SU-DHL-6 (cell line): ENCODE results near the gene SDK1.

Source experiments
- H2AFZ ChIP-seq: fragments of 200-600 bp; sonication (generic); 2 replicates; pipeline ENCODE4 v1.6.1; 2014; ENCODE audit warnings: low read depth, mild to moderate bottlenecking, moderate library complexity, mixed read lengths, antibody characterized with exemption, low read length; ENCODE audit not compliant: severe bottlenecking
- H3F3A ChIP-seq: fragments of 200-600 bp; shearing (Covaris generic); 2 replicates; pipeline ENCODE4 v1.6.0; 2016; ENCODE audit warnings: antibody characterized with exemption, mild to moderate bottlenecking; ENCODE audit not compliant: insufficient read depth
- H3K27ac ChIP-seq: fragments of 200-600 bp; sonication (generic); 2 replicates; pipeline ENCODE4 v1.5.1; 2016; ENCODE audit warnings: low read depth, mild to moderate bottlenecking, low read length, moderate library complexity, mixed read lengths
- H3K27me3 ChIP-seq: fragments of 200-600 bp; sonication (generic), shearing (Covaris generic); 2 replicates; pipeline ENCODE4 v1.6.0; 2014; ENCODE audit warnings: mild to moderate bottlenecking, low read length
- H3K36me3 ChIP-seq: fragments of 200-600 bp; sonication (generic); 2 replicates; pipeline ENCODE4 v1.6.1; 2014; ENCODE audit warnings: mild to moderate bottlenecking, low read length, mixed read lengths
- H3K4me2 ChIP-seq: fragments of 300-600, 200-600 bp; shearing (Covaris generic), sonication (generic); 2 replicates; pipeline ENCODE4 v1.6.0; 2014; ENCODE audit warnings: low read length, low read depth, mild to moderate bottlenecking; ENCODE audit not compliant: poor library complexity, severe bottlenecking
- H3K4me3 ChIP-seq: fragments of 200-600 bp; sonication (generic); 2 replicates; pipeline ENCODE4 v1.5.1; 2014; ENCODE audit warnings: antibody characterized with exemption, low read length, mild to moderate bottlenecking, mixed read lengths; ENCODE audit not compliant: insufficient read depth, poor library complexity, severe bottlenecking
- H3K79me2 ChIP-seq: fragments of 200-600 bp; sonication (generic); 2 replicates; pipeline ENCODE4 v1.6.1; 2014; ENCODE audit warnings: mild to moderate bottlenecking, low read length, moderate library complexity; ENCODE audit not compliant: insufficient read depth
- H3K9ac ChIP-seq: fragments of 200-600 bp; sonication (generic); 2 replicates; pipeline ENCODE4 v1.7.0; 2014; ENCODE audit warnings: mild to moderate bottlenecking, low read length
- H3K9me2 ChIP-seq: fragments of 200-600 bp; sonication (generic); replicated peaks from 2 replicates; pipeline ENCODE4 v1.6.1; 2014; ENCODE audit warnings: low read length; ENCODE audit not compliant: insufficient read depth
- H3K9me3 ChIP-seq: fragments of 200-600 bp; sonication (generic); 2 replicates; pipeline ENCODE4 v1.6.1; 2014; ENCODE audit warnings: low read length, mixed read lengths; ENCODE audit not compliant: insufficient read depth
- H4K20me1 ChIP-seq: fragments of 200-600 bp; sonication (generic); 2 replicates; pipeline ENCODE4 v1.6.1; 2014; ENCODE audit warnings: low read depth, mild to moderate bottlenecking, antibody characterized with exemption, low read length, moderate library complexity, mixed read lengths
- CTCF ChIP-seq: fragments of 200-600 bp; sonication (generic); IDR thresholded peaks from one replicate; pipeline ENCODE4 v1.5.1; 2017; ENCODE audit warnings: antibody characterized with exemption, mild to moderate bottlenecking, low read length, moderate library complexity; ENCODE audit not compliant: insufficient read depth, poor library complexity, severe bottlenecking
- EZH2phosphoT487 ChIP-seq: fragments of 200-600 bp; sonication (generic), shearing (Covaris generic); conservative IDR thresholded peaks from 2 replicates; pipeline ENCODE4 v1.6.1; 2018; ENCODE audit warnings: mild to moderate bottlenecking, antibody characterized with exemption, low read length, moderate library complexity, mixed read lengths

Gene SDK1

GRCh38 chr7:3739983-3740382, 438.9 kb downstream of the SDK1 start:
- Histone ChIP-seq H3K9me2 (no peaks in the 10 kb centered on the region), H3F3A (no peaks in the 10 kb centered on the region), H2AFZ (no peak overlapping the region), H3K27ac (no peak overlapping the region), H3K36me3 (no peaks in the 10 kb centered on the region), H3K4me3 (no peak overlapping the region), H3K9me3 (peaks cover 4% of the 10 kb centered on the region; the same call in 1 of the 2 replicates), H3K79me2 (no peaks in the 10 kb centered on the region), H3K9ac (no peak overlapping the region), H3K4me2 (no peak overlapping the region), H3K27me3 (no peaks in the 10 kb centered on the region), H4K20me1 (no peaks in the 10 kb centered on the region)
- TF ChIP-seq CTCF (no peak), EZH2phosphoT487 (no peak)

- Histone ChIP-seq H3K9me2 (no peaks in the 10 kb centered on the region), H3F3A (no peaks in the 10 kb centered on the region), H2AFZ (no peak overlapping the region), H3K9me3 (no peaks in the 10 kb centered on the region), H4K20me1 (no peaks in the 10 kb centered on the region), H3K27ac (peak overlapping the region; percentile 51), H3K79me2 (no peaks in the 10 kb centered on the region), H3K4me2 (peak overlapping the region; percentile 7), H3K9ac (no peak overlapping the region), H3K27me3 (no peaks in the 10 kb centered on the region), H3K4me3 (no peak overlapping the region), H3K36me3 (no peaks in the 10 kb centered on the region)
- no peak for TF ChIP-seq CTCF
- no peak for TF ChIP-seq EZH2phosphoT487
These were observed 446.4 kb downstream of the SDK1 start for GRCh38 chr7:3747467-3747866.

- Histone ChIP-seq H3K36me3 (no peaks in the 10 kb centered on the region), H3K27me3 (no peaks in the 10 kb centered on the region), H3K27ac (no peak overlapping the region), H3K9me3 (no peaks in the 10 kb centered on the region), H3K9ac (no peak overlapping the region), H3F3A (no peaks in the 10 kb centered on the region), H3K4me2 (peak overlapping the region; percentile 7), H4K20me1 (no peaks in the 10 kb centered on the region), H3K79me2 (no peaks in the 10 kb centered on the region), H2AFZ (no peak overlapping the region), H3K9me2 (no peaks in the 10 kb centered on the region), H3K4me3 (no peak overlapping the region)
- TF ChIP-seq CTCF (no peak), EZH2phosphoT487 (no peak)
These were observed 447.3 kb downstream of the SDK1 start for GRCh38 chr7:3748389-3748788.
